ENCODE measurements around the gene SIX4. TPM values are rescaled to one million over a fixed set of nuclear protein-coding genes. Genes with fewer than 3 reads are reported as not detected.
A peak's percentile ranks its signal among the peaks of the same experiment; 100 is the strongest.

SIX4 gene
- total RNA-seq: 0.57 and 1.1 TPM in 2 replicates

DNA sequence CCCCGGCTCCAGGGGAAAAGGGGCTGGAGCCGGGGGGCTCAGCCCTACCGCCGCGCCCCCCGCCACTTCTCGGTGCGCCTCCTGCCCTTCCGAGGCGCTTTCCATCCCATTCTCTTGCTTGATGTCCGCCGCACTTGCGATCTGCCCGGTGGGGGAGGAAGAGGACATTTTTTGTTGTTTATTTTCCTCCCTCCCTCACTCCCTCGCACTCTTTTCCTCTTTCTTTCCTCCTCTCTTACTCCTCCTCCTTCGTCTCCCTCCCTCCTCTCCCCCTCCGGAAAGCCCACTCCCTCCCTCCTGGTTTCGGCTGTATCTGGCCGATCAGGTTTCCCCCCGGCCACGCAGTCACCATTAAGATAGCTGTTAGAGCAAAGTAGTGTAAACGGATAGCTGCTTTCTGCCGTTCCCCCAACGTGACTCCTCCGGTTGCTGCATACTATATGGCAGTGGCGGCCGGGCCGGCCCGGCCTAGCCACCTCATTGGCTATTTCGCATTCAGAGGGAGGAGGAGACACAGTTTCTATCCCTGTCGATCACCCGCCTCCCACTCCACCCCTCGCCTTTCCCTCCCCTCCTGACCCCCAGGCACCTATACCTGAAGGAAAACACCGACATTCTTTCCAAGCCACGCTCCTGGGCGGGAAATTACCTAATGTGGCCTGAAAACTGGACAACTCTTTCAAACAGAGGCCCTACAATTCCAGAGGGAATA, at the start of gene SIX4:
Gene SIX4 (minus strand): TSS at position 445 of the 712 bp plus-strand sequence. CDS start 277 bp downstream, at position 168.
- Mint-ChIP-seq H3K36me3 (ENCODE audit: low read depth) (no peaks in the 10 kb centered on the region), H3K4me1 (ENCODE audit: low read depth) (peaks cover 25% of the 10 kb centered on the region), H3K27me3 (ENCODE audit: insufficient read depth) (peaks cover 75% of the 10 kb centered on the region), H3K27ac (peak within 1 kb of the TSS; percentile 67), H3K9me3 (no peaks in the 10 kb centered on the region), H3K4me3 (peak within 1 kb of the TSS; percentile 91)
- intact Hi-C loops (cut with micrococcal nuclease): loop anchor here (1.0 to 10.0 kb wide), 7 partner anchors 10 to 531 kb away; partner anchors contain the start of genes MNAT1, SLC38A6 and TRMT5
- no peak for DNase-seq (ENCODE audit: low spot score)

DNA sequence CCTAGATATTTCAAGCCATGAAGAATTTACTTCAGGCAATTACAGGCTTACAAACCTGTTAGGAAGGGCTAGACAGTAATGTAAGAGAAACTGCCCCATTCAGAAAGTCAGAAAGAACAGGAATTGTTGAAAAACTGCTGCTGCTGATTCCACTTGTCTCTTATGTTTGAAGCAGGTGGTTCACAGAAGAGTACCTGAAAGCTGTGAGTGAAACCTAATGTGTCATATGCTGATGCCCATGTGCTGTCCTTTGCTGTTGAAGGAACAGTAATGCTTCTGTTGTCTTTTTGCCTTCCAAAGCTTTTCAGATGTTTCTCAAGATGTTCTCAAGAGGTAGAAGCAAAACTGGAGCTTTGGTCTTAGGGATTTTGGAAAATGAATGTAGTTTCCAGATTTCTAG, 49.4 kb upstream of the SIX4 start:
- Mint-ChIP-seq H3K27ac (no peak overlapping the region), H3K27me3 (ENCODE audit: insufficient read depth) (no peaks in the 10 kb centered on the region), H3K9me3 (no peaks in the 10 kb centered on the region), H3K4me3 (no peak overlapping the region), H3K4me1 (ENCODE audit: low read depth) (peaks cover 7% of the 10 kb centered on the region), H3K36me3 (ENCODE audit: low read depth) (peaks cover 3% of the 10 kb centered on the region)
- intact Hi-C loops (cut with micrococcal nuclease): no loop called here
- DNase-seq (ENCODE audit: low spot score): no peak

DNA sequence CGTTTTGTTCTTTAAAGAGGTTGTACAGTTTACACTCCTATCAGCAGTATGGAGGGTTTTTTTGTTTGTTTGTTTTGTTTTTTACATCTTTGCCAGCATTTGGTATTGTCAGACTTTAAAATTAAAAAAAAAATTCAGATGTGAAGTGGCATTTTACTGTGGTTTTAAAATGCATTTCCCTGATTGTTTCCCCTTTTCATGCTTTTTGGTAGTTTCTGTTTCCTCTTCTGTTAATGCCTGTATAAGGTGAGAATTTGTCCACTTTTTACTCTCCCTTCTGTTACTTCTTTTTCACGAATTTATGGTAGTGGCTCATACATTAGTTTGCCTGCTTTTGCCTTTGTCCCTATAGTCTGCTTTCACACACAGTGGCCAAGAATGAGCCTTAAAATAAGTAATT, 47.0 kb upstream of the SIX4 start:
- intact Hi-C loops (cut with micrococcal nuclease): no loop called here
- DNase-seq (ENCODE audit: low spot score): no peak
- Mint-ChIP-seq H3K27me3 (ENCODE audit: insufficient read depth) (no peaks in the 10 kb centered on the region), H3K36me3 (ENCODE audit: low read depth) (peaks cover 5% of the 10 kb centered on the region), H3K4me1 (ENCODE audit: low read depth) (peaks cover 7% of the 10 kb centered on the region), H3K4me3 (no peak overlapping the region), H3K27ac (no peak overlapping the region), H3K9me3 (no peaks in the 10 kb centered on the region)

DNA sequence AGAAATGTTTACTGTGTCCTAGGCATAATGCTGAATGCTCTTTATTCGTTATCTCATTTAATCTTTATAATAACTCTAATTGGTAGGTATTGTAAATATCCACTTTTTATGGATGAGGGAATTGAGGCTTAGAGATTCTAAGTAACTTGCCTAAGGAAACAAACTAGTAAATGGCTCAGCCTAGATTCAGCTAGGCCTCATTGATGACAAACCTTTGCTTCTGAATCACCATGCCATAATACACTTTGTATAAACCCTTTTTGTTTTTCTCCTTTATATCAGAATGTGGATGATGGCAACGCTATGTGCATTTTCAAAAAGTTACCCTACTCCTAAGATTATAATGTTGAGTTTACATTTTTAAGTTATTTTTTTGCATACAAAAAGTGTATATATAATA, 44.5 kb upstream of the SIX4 start:
- peaks cover 7% of the 10 kb centered on the region for H3K4me1 Mint-ChIP-seq (ENCODE audit: low read depth)
- DNase-seq (ENCODE audit: low spot score): no peak
- H3K36me3 Mint-ChIP-seq (ENCODE audit: low read depth): peaks cover 8% of the 10 kb centered on the region
- no peak overlapping the region for H3K27ac Mint-ChIP-seq
- H3K27me3 Mint-ChIP-seq (ENCODE audit: insufficient read depth): no peaks in the 10 kb centered on the region
- intact Hi-C loops (cut with micrococcal nuclease): no loop called here
- no peaks in the 10 kb centered on the region for H3K9me3 Mint-ChIP-seq
- no peak overlapping the region for H3K4me3 Mint-ChIP-seq

DNA sequence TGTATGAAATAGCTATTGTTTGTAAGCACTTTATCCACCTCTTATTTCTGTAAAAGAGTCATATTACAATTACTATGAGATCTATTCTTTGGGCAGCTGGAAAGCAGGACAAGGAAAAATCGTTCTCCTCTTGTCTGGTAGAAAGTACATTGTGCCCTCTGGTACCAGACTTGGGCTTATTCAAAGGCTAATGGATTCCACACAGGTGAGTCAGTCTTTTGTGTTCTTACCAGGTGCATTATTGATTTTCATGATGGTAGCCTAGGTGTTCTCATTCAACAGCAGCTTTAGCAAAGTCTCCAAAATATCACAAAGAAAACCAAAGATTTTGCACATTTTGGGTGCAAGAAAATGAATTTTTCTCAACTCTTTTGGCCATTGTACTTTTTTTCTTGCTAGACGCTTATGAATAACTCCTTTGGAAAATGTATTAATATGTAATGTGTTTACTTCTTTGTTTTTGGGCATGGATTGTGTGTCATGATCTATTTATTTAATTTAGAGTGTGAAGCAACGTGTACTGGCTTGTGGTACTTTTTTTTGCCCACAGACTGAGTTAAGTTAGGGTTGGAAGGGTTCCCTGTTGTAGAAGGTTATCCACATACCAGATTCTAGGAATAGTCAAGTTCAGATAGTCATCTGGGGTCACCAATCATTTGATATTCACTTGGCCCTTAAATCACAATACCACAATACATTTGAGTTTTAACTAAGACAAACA, 36.7 kb upstream of the SIX4 start:
- Mint-ChIP-seq H3K9me3 (no peaks in the 10 kb centered on the region), H3K27me3 (ENCODE audit: insufficient read depth) (peaks cover 6% of the 10 kb centered on the region), H3K27ac (no peak overlapping the region), H3K4me1 (ENCODE audit: low read depth) (peaks cover 38% of the 10 kb centered on the region), H3K4me3 (no peak overlapping the region), H3K36me3 (ENCODE audit: low read depth) (peaks cover 10% of the 10 kb centered on the region)
- intact Hi-C loops (cut with micrococcal nuclease): no loop called here
- DNase-seq (ENCODE audit: low spot score): no peak

DNA sequence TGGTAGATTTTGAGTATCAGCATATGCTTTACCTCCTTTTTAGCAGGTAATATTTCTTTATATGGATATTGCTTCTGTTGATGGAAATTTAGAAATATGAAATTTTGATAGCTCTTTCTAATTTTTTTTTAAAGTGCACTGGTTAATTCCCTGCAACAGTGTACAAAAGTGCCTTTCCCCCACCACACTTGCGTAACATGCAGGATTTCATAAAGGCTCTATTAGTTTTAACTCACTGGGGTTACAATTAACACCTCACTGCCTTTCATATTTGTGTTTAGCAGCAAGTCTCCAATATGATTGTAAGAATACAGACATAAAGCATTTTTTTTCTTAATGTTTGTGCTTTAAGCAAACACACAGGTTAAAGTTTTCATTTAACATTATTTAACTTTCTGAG, 36.1 kb upstream of the SIX4 start:
- no peak for DNase-seq (ENCODE audit: low spot score)
- Mint-ChIP-seq H3K27ac (no peak overlapping the region), H3K27me3 (ENCODE audit: insufficient read depth) (peaks cover 9% of the 10 kb centered on the region), H3K9me3 (no peaks in the 10 kb centered on the region), H3K36me3 (ENCODE audit: low read depth) (peaks cover 10% of the 10 kb centered on the region), H3K4me1 (ENCODE audit: low read depth) (peaks cover 44% of the 10 kb centered on the region), H3K4me3 (no peak overlapping the region)
- intact Hi-C loops (cut with micrococcal nuclease): no loop called here

DNA sequence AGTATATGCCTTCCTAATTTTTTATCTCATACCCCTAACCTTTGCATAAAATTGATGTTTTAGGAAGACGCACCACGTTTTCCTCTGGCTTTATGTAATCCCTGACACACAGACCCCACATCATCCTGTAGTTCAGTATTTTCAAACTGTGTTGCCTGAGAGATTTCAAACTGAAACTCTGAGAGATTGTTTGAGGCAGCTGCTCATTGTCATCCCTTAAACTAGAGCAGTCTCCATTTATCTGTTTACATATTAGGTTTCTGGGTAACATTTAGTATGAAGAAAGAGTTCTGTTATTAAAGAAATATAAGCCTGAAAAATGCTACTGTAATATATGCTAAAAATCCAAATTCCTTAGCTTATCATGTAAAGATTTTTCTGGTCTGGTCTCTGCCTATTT, 34.7 kb upstream of the SIX4 start:
- intact Hi-C loops (cut with micrococcal nuclease): loop anchor here (5.0 to 10.0 kb wide), 2 partner anchors 343 to 936 kb away; partner anchors contain the start of gene HIF1A
- H3K27me3 Mint-ChIP-seq (ENCODE audit: insufficient read depth): peaks cover 9% of the 10 kb centered on the region
- DNase-seq (ENCODE audit: low spot score): no peak
- peaks cover 9% of the 10 kb centered on the region for H3K36me3 Mint-ChIP-seq (ENCODE audit: low read depth)
- H3K4me3 Mint-ChIP-seq: peak overlapping the region; percentile 12
- H3K9me3 Mint-ChIP-seq: no peaks in the 10 kb centered on the region
- H3K27ac Mint-ChIP-seq: no peak overlapping the region
- peaks cover 53% of the 10 kb centered on the region for H3K4me1 Mint-ChIP-seq (ENCODE audit: low read depth)

DNA sequence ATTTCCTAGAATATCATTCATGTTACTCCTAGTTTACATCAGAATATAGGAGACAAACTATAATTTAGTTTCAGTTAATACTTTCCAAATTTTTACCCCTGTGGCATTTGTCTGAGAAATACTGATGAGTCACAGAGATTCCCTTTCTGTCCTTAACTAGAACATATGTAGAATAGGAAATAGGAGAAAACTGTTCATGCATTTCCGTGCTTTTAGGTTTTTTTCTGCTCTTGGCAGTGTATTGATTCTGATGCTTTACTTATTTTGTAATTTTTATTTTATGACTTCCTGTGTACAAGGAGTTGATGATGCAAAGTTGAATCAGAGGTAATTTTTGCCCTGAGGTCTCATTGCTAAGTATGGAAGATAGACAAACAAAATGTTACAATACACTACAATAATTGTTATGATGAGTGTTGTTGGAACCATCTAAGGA, 33.4 kb upstream of the SIX4 start:
- Mint-ChIP-seq H3K4me1 (ENCODE audit: low read depth) (peaks cover 63% of the 10 kb centered on the region), H3K9me3 (no peaks in the 10 kb centered on the region), H3K4me3 (peak overlapping the region; percentile 46), H3K27ac (no peak overlapping the region), H3K36me3 (ENCODE audit: low read depth) (peaks cover 9% of the 10 kb centered on the region), H3K27me3 (ENCODE audit: insufficient read depth) (peaks cover 9% of the 10 kb centered on the region)
- intact Hi-C loops (cut with micrococcal nuclease): loop anchor here (5.0 to 10.0 kb wide), 2 partner anchors 345 to 937 kb away; partner anchors contain the start of gene HIF1A
- DNase-seq (ENCODE audit: low spot score): no peak

DNA sequence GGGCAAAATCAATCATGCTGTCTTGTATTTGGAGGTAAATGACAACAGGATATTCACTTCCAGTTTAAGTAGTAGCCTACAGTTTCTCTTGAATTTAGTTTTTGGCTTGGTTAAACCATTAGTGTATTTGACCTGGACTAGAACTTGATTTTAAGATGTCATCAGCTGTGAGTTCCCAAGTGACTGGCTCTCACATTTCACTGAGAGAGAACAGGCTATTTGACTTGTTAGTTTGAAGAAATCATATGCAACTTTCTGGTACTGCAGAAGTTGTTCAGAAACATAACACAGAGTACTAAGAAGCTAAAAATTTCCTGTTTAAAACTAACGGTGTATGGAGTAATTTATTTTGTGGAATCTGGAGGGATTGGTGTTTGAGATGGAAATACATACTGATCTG, 32.7 kb upstream of the SIX4 start:
- peaks cover 63% of the 10 kb centered on the region for H3K4me1 Mint-ChIP-seq (ENCODE audit: low read depth)
- H3K9me3 Mint-ChIP-seq: no peaks in the 10 kb centered on the region
- DNase-seq (ENCODE audit: low spot score): no peak
- H3K36me3 Mint-ChIP-seq (ENCODE audit: low read depth): peaks cover 9% of the 10 kb centered on the region
- intact Hi-C loops (cut with micrococcal nuclease): loop anchor here (5.0 to 10.0 kb wide), 2 partner anchors 345 to 938 kb away; partner anchors contain the start of gene HIF1A
- no peak overlapping the region for H3K4me3 Mint-ChIP-seq
- peaks cover 9% of the 10 kb centered on the region for H3K27me3 Mint-ChIP-seq (ENCODE audit: insufficient read depth)
- no peak overlapping the region for H3K27ac Mint-ChIP-seq

DNA sequence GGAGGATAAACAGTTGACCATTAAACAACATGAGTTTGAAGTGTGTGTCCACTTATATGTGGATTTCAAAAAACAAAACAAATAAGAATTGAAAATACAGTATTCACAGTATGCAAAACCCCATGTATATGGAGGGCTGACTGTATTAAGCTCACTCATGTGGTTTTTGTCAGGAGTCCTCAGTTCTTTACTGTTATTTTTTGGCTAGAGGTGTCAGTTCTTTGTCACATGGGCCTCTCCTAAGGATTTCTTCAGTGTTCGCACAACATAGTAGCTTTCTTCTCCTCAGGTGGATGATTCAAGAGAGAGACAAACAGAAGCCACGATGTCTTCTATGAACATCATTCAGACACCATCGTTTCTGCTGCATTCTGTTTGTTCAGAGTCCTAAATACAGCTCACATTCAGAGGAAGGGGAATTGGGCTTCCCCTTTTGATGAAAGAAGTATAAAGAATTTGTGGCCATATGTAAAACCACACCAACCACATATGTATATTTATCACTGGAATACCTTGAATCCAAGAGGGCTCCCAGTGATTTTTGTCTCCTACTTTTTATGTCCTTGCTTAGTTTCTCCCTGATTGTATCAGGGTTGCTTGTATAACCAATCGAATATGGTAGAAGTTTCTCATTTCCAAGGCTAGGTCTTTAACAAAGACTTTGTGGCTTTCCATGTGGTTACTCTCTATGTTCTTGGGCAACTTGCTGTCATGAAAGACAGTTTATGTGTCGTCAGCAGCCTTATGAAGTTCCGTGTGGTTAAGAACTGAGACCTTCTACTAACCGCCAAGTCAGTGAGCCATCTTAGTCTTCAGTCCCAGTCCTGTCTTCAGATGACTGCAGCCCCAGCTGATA, 29.3 kb upstream of the SIX4 start:
- H3K27me3 Mint-ChIP-seq (ENCODE audit: insufficient read depth): peaks cover 5% of the 10 kb centered on the region
- H3K36me3 Mint-ChIP-seq (ENCODE audit: low read depth): peaks cover 3% of the 10 kb centered on the region
- peaks cover 53% of the 10 kb centered on the region for H3K4me1 Mint-ChIP-seq (ENCODE audit: low read depth)
- peak; percentile 66 for DNase-seq (ENCODE audit: low spot score)
- peak overlapping the region; percentile 90 for H3K27ac Mint-ChIP-seq
- H3K4me3 Mint-ChIP-seq: peak overlapping the region; percentile 66
- intact Hi-C loops (cut with micrococcal nuclease): loop anchor here (1.0 to 10.0 kb wide), 12 partner anchors 19 to 941 kb away; partner anchors contain the start of genes HIF1A, MNAT1, PCNX4 and PPM1A
- no peaks in the 10 kb centered on the region for H3K9me3 Mint-ChIP-seq

DNA sequence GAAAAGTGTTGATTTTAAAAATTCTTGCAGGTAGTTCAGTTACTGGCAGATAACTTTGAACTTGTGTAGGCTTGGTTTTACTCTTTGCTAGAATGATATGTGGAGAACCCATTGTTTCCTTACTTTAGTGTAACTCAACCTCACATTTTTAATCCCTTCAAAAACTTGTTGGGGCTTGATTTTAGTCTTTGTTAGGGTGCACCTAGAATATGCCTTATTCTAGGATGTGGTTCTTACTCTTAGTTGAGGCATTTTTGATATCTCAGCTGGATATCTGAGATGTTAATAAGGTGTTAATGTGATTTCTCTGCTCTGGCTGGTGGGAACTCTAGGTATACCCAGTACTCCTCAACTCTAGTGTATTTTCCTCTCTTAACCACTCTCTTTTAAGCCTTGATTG, 20.4 kb upstream of the SIX4 start:
- H3K36me3 Mint-ChIP-seq (ENCODE audit: low read depth): peaks cover 11% of the 10 kb centered on the region
- H3K9me3 Mint-ChIP-seq: peaks cover 16% of the 10 kb centered on the region
- no peak overlapping the region for H3K27ac Mint-ChIP-seq
- peaks cover 1% of the 10 kb centered on the region for H3K27me3 Mint-ChIP-seq (ENCODE audit: insufficient read depth)
- H3K4me3 Mint-ChIP-seq: no peak overlapping the region
- intact Hi-C loops (cut with micrococcal nuclease): no loop called here
- DNase-seq (ENCODE audit: low spot score): no peak
- H3K4me1 Mint-ChIP-seq (ENCODE audit: low read depth): no peaks in the 10 kb centered on the region

DNA sequence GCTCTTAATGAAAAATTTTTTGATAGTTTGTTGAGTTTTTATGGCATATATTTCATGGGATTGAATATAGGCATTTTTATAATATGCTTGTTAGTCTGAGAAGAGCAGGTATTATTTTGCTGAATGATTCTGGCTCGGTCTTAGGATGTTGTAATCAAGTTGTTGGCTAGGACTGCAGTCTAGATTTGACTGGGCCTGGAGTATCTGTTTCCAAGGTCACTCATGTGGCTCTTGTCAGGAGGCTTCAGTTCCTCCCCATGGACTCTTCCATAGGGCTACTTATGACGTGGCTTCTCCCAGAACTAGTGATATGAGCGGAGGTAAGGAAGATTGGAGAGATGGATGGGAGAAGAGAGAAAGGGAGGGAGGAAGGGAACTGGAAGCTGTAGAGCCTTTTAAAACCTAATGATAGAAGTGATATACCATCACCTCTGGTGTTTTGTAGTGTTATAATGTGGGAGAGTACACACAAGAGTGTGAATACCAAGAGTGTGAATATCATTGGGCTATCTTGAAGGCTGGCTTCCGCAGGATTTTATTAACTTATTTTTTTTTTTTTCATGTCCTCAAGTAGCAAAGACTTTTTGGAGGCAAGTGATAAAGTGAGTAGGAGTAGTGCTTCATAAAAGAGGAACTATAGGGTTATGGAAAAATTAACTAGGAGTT, 14.8 kb upstream of the SIX4 start:
- H3K27ac Mint-ChIP-seq: no peak overlapping the region
- peaks cover 9% of the 10 kb centered on the region for H3K9me3 Mint-ChIP-seq
- H3K4me1 Mint-ChIP-seq (ENCODE audit: low read depth): peaks cover 27% of the 10 kb centered on the region
- intact Hi-C loops (cut with micrococcal nuclease): loop anchor here (5.0 kb wide), 1 partner anchor 487 kb away; no protein-coding TSS in a partner anchor
- H3K27me3 Mint-ChIP-seq (ENCODE audit: insufficient read depth): peaks cover 7% of the 10 kb centered on the region
- H3K4me3 Mint-ChIP-seq: no peak overlapping the region
- no peak for DNase-seq (ENCODE audit: low spot score)
- peaks cover 12% of the 10 kb centered on the region for H3K36me3 Mint-ChIP-seq (ENCODE audit: low read depth)

Data from activated T-helper 1 cell treated with anti-CD3 and anti-CD28 coated beads, Interleukin-12 subunit alpha, Interleukin-12 subunit beta, Interleukin-2, Interleukin-4 antibody, amounts not matched to agents 30 ng/mL and 10 ng/mL and 1 ng/mL, durations not matched to agents 14 hours and 24 hours and 36 hours (primary cell).